ENCODE results near the gene KCNJ10.
"Not testable (repeated sequence)": the region's sequence is repeated elsewhere in the genome, so short reads cannot be mapped to it uniquely, and the experiment has no call there.

KCNJ10 gene

DNA sequence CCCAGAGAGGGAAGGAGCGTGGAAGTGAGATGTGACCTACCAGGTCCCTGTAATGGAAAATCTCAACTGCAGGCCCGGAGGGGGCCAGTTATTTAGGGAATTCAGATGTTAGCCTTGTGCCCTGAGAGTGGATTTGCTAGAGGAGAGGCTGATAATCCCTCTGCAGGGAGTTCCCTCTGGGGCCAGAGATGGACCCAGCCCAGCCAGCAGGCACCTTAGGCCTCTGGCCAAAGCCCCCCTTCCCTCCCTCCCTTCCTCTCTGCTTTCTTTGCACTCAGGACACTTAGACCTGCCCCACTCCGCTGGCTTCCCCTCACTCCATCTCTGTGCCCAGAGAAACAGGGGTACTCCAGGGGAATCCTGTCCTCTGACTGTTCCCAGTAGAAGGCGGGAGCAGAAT, 44.1 kb upstream of the KCNJ10 start:
- H3K27me3 ChIP-seq (ENCODE audit: low read length): no peaks in the 10 kb centered on the region
- H2AFZ ChIP-seq (ENCODE audit: low read depth, low read length, severe bottlenecking): no peak overlapping the region
- no peaks in the 10 kb centered on the region for H3K79me2 ChIP-seq (ENCODE audit: insufficient read depth, low read length)
- no peaks in the 10 kb centered on the region for H3K9me3 ChIP-seq (ENCODE audit: insufficient read depth, low read length)
- no peak for TF ChIP-seq EZH2phosphoT487 (conservative IDR thresholded peaks at IDR 0.05; ENCODE audit: low read length)
- TF ChIP-seq, protein P1, sequence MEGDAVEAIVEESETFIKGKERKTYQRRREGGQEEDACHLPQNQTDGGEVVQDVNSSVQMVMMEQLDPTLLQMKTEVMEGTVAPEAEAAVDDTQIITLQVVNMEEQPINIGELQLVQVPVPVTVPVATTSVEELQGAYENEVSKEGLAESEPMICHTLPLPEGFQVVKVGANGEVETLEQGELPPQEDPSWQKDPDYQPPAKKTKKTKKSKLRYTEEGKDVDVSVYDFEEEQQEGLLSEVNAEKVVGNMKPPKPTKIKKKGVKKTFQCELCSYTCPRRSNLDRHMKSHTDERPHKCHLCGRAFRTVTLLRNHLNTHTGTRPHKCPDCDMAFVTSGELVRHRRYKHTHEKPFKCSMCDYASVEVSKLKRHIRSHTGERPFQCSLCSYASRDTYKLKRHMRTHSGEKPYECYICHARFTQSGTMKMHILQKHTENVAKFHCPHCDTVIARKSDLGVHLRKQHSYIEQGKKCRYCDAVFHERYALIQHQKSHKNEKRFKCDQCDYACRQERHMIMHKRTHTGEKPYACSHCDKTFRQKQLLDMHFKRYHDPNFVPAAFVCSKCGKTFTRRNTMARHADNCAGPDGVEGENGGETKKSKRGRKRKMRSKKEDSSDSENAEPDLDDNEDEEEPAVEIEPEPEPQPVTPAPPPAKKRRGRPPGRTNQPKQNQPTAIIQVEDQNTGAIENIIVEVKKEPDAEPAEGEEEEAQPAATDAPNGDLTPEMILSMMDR (IDR thresholded peaks at IDR 0.05; ENCODE audit: insufficient read depth, low read length, poor library complexity, severe bottlenecking): no peak
- no peaks in the 10 kb centered on the region for H3K9me2 ChIP-seq (replicated peaks; ENCODE audit: insufficient read depth, low read length)
- no peak overlapping the region for H3K4me3 ChIP-seq (ENCODE audit: insufficient read depth, low read length, poor library complexity, severe bottlenecking)
- H3F3A ChIP-seq (ENCODE audit: insufficient read depth): no peaks in the 10 kb centered on the region
- H3K36me3 ChIP-seq (ENCODE audit: low read length): no peaks in the 10 kb centered on the region
- no peaks in the 10 kb centered on the region for H4K20me1 ChIP-seq (ENCODE audit: low read depth, low read length)
- H3K27ac ChIP-seq (ENCODE audit: low read depth, low read length): no peak overlapping the region
- H3K9ac ChIP-seq (ENCODE audit: low read length): no peak overlapping the region
- no peak overlapping the region for H3K4me2 ChIP-seq (ENCODE audit: low read depth, low read length, poor library complexity, severe bottlenecking)

DNA sequence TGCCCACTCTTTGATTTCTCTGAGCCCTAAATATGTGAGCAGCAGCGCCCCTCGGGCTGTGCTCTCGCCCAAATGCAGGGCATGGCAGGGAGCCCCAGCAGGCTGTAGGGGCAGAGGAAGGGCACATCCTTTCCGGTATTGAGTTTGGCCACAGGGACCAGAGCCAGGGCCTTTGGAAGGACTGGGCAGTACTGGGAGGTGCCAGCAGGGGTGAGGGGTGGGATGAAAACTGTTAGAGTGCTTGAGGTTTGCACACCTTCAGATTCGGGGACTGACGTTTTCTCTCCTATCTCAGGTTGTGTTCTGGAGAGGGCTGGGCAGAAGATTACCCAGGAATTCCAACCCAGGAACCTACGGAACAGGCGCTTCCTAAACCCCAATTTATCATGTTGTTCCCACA, 43.4 kb upstream of the KCNJ10 start:
- H3F3A ChIP-seq (ENCODE audit: insufficient read depth): no peaks in the 10 kb centered on the region
- H3K27ac ChIP-seq (ENCODE audit: low read depth, low read length): no peak overlapping the region
- no peak overlapping the region for H3K4me2 ChIP-seq (ENCODE audit: low read depth, low read length, poor library complexity, severe bottlenecking)
- no peaks in the 10 kb centered on the region for H3K27me3 ChIP-seq (ENCODE audit: low read length)
- H3K79me2 ChIP-seq (ENCODE audit: insufficient read depth, low read length): no peaks in the 10 kb centered on the region
- H3K36me3 ChIP-seq (ENCODE audit: low read length): no peaks in the 10 kb centered on the region
- no peak overlapping the region for H3K9ac ChIP-seq (ENCODE audit: low read length)
- TF ChIP-seq, protein P1 (IDR thresholded peaks at IDR 0.05; ENCODE audit: insufficient read depth, low read length, poor library complexity, severe bottlenecking): no peak
- TF ChIP-seq EZH2phosphoT487 (conservative IDR thresholded peaks at IDR 0.05; ENCODE audit: low read length): no peak
- H2AFZ ChIP-seq (ENCODE audit: low read depth, low read length, severe bottlenecking): no peak overlapping the region
- H4K20me1 ChIP-seq (ENCODE audit: low read depth, low read length): no peaks in the 10 kb centered on the region
- no peaks in the 10 kb centered on the region for H3K9me2 ChIP-seq (replicated peaks; ENCODE audit: insufficient read depth, low read length)
- no peaks in the 10 kb centered on the region for H3K9me3 ChIP-seq (ENCODE audit: insufficient read depth, low read length)
- H3K4me3 ChIP-seq (ENCODE audit: insufficient read depth, low read length, poor library complexity, severe bottlenecking): no peak overlapping the region

DNA sequence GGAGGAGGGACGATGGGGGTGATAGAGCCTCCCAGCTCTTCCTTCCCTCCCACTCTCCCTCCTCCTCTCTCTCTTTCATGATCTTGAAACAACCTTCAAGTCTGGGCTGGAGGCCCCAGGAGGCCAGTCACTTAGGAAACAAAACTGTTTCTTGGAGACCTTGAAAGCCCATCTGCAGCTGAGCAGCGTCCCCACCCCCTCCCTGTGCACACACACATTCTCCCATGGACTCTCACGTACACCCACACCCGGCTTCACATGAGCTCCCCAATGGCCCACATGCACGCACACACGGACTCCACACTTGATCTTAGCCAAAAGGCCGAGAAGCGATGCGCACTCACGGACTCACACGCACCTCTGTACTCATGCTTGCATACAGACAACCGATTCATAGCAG, 42.4 kb upstream of the KCNJ10 start:
- H3K9me2 ChIP-seq (replicated peaks; ENCODE audit: insufficient read depth, low read length): no peaks in the 10 kb centered on the region
- H4K20me1 ChIP-seq (ENCODE audit: low read depth, low read length): no peaks in the 10 kb centered on the region
- H3K36me3 ChIP-seq (ENCODE audit: low read length): no peaks in the 10 kb centered on the region
- H3K79me2 ChIP-seq (ENCODE audit: insufficient read depth, low read length): no peaks in the 10 kb centered on the region
- no peak overlapping the region for H3K9ac ChIP-seq (ENCODE audit: low read length)
- H3K27ac ChIP-seq (ENCODE audit: low read depth, low read length): no peak overlapping the region
- no peaks in the 10 kb centered on the region for H3K9me3 ChIP-seq (ENCODE audit: insufficient read depth, low read length)
- no peaks in the 10 kb centered on the region for H3F3A ChIP-seq (ENCODE audit: insufficient read depth)
- no peaks in the 10 kb centered on the region for H3K27me3 ChIP-seq (ENCODE audit: low read length)
- no peak for TF ChIP-seq EZH2phosphoT487 (conservative IDR thresholded peaks at IDR 0.05; ENCODE audit: low read length)
- TF ChIP-seq, protein P1 (IDR thresholded peaks at IDR 0.05; ENCODE audit: insufficient read depth, low read length, poor library complexity, severe bottlenecking): no peak
- H3K4me2 ChIP-seq (ENCODE audit: low read depth, low read length, poor library complexity, severe bottlenecking): no peak overlapping the region
- H2AFZ ChIP-seq (ENCODE audit: low read depth, low read length, severe bottlenecking): no peak overlapping the region
- H3K4me3 ChIP-seq (ENCODE audit: insufficient read depth, low read length, poor library complexity, severe bottlenecking): no peak overlapping the region

DNA sequence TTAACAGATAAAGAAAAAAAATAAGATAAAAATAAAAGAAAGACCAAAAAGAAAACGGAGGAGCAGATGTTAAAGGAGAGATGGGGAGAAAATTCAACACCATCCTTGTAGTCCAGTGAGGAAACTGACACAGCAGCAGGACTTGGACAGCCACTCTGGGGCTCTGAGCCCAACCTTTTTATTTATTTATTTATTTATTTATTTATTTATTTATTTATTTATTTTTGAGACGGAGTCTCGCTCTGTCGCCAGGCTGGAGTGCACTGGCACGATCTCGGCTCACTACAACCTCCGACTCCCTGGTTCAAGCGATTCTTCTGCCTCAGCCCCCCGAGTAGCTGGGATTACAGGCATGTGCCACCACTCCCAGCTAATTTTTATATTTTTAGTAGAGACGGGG, 41.5 kb upstream of the KCNJ10 start:
- not testable (repeated sequence) for H3F3A ChIP-seq (ENCODE audit: insufficient read depth); H3K9me3 ChIP-seq (ENCODE audit: insufficient read depth, low read length); H3K27me3 ChIP-seq (ENCODE audit: low read length); H3K36me3 ChIP-seq (ENCODE audit: low read length); H3K4me3 ChIP-seq (ENCODE audit: insufficient read depth, low read length, poor library complexity, severe bottlenecking); H3K79me2 ChIP-seq (ENCODE audit: insufficient read depth, low read length); H3K27ac ChIP-seq (ENCODE audit: low read depth, low read length); H3K9me2 ChIP-seq (replicated peaks; ENCODE audit: insufficient read depth, low read length); H3K9ac ChIP-seq (ENCODE audit: low read length); H3K4me2 ChIP-seq (ENCODE audit: low read depth, low read length, poor library complexity, severe bottlenecking); H4K20me1 ChIP-seq (ENCODE audit: low read depth, low read length); H2AFZ ChIP-seq (ENCODE audit: low read depth, low read length, severe bottlenecking)
